K562 (cell line): Measurements from ENCODE around the gene VGLL4. TPM values are rescaled to one million over a fixed set of nuclear protein-coding genes. Genes with fewer than 3 reads are reported as not detected.

Source experiments
- ATAC-seq: fragments of 200-7000 bp; cut with Tn5 transposase; 3 replicates; pipeline ENCODE4 v1.9.1; 2020; ENCODE audit warnings: moderate library complexity
- BruUV-seq: library from RNA; stranded (reverse); fragments of 400-500 nt; replicated peaks from 2 replicates; lab custom pipeline; 2021; lab: Mats Ljungman, UMichigan
- CTCF ChIA-PET: fragments of 300-600 bp; formaldehyde crosslinking; extraction: SDS; loops from one replicate; lab custom pipeline; 2021; ENCODE audit warnings: low intra/inter-chr PET ratio; lab: Yijun Ruan, JAX
- POLR2A ChIA-PET: fragments of 300-600, 350-650 bp; sonication (Branson Sonifier 250); formaldehyde crosslinking; extraction: SDS; loops from one replicate; lab custom pipeline; 2021; ENCODE audit warnings: antibody characterized with exemption, inconsistent platforms; lab: Yijun Ruan, JAX
- DNase-seq, 4 experiments: peaks; one replicate each; pipeline versions ENCODE4 v3.0.0 to v3.0.0-alpha.2; 2011 to 2018; ENCODE audit warnings: low spot score in 3 of 4, mixed read lengths in 3 of 4; ENCODE audit errors: extremely low read depth in 1 of 4
- FAIRE-seq: peaks from 2 replicates; lab custom pipeline; 2011; peaks lifted over from hg19 to GRCh38; lab: Jason Lieb, UNC
- H2AFZ ChIP-seq: 2 replicates; pipeline ENCODE4 v1.6.0; 2011; ENCODE audit warnings: low read depth, low read length, control low read depth, inconsistent platforms
- H3K27ac ChIP-seq: fragments of 200-600 bp; 3 replicates; pipeline ENCODE4 v1.8.0; 2011; ENCODE audit warnings: low read depth, mild to moderate bottlenecking, control low read depth, inconsistent platforms, low read length, moderate library complexity, mixed read lengths; ENCODE audit errors: extremely low read depth
- H3K27me3 ChIP-seq, 2 experiments: fragments of 300-600 bp in 1 of 2; 2 replicates in 1 of 2; 3 replicates in 1 of 2; pipeline versions ENCODE4 v1.6.0 to v1.8.0; 2011; ENCODE audit warnings: inconsistent platforms in 2 of 2, low read length in 2 of 2, mild to moderate bottlenecking in 1 of 2, mixed read lengths in 1 of 2, moderate library complexity in 1 of 2; ENCODE audit not compliant: control insufficient read depth in 2 of 2, insufficient read depth in 2 of 2
- H3K36me3 ChIP-seq: fragments of 300-600 bp; 3 replicates; pipeline ENCODE4 v1.8.0; 2011; ENCODE audit warnings: mild to moderate bottlenecking, low read length, inconsistent platforms; ENCODE audit not compliant: control insufficient read depth, insufficient read depth
- H3K4me1 ChIP-seq, 2 experiments: fragments of 200-600 bp in 1 of 2; replicated peaks in 1 of 2; 2 replicates in 1 of 2; 3 replicates in 1 of 2; pipeline versions ENCODE4 v1.5.1 to v1.8.0; 2011; ENCODE audit warnings: inconsistent platforms in 2 of 2, low read length in 2 of 2, mild to moderate bottlenecking in 1 of 2, mixed read lengths in 1 of 2, moderate library complexity in 1 of 2; ENCODE audit not compliant: control insufficient read depth in 2 of 2, insufficient read depth in 2 of 2
- H3K4me2 ChIP-seq: 2 replicates; pipeline ENCODE4 v1.6.1; 2011; ENCODE audit warnings: low read length, control low read depth, inconsistent platforms, mixed read lengths; ENCODE audit not compliant: insufficient read depth
- H3K4me3 ChIP-seq: fragments of 200-600 bp; sonication (generic), shearing (Covaris generic); 2 replicates; pipeline ENCODE4 v1.5.1; 2016; ENCODE audit warnings: control low read depth, inconsistent platforms
- H3K79me2 ChIP-seq: fragments of 200-600 bp; 3 replicates; pipeline ENCODE4 v1.8.0; 2011; ENCODE audit warnings: low read length, inconsistent platforms; ENCODE audit not compliant: control insufficient read depth, insufficient read depth
- H3K9ac ChIP-seq, 2 experiments: 2 replicates each; pipeline versions ENCODE4 v1.6.0 to v1.6.1; 2011; ENCODE audit warnings: low read depth in 2 of 2, low read length in 2 of 2, control low read depth in 1 of 2, inconsistent platforms in 1 of 2, mild to moderate bottlenecking in 1 of 2, mixed read lengths in 1 of 2; ENCODE audit not compliant: insufficient read depth in 1 of 2
- H3K9me1 ChIP-seq: one replicate; pipeline ENCODE4 v1.6.0; 2011; ENCODE audit warnings: inconsistent platforms, mild to moderate bottlenecking, low read length, moderate library complexity; ENCODE audit not compliant: control insufficient read depth, insufficient read depth
- H3K9me3 ChIP-seq: replicated peaks from 2 replicates; pipeline ENCODE4 v1.5.1; 2011; ENCODE audit warnings: low read depth, low read length, inconsistent platforms; ENCODE audit not compliant: control insufficient read depth, insufficient read depth
- H4K20me1 ChIP-seq: replicated peaks from 2 replicates; pipeline ENCODE4 v1.6.1; 2011; ENCODE audit warnings: low read length, inconsistent platforms, mixed read lengths; ENCODE audit not compliant: control insufficient read depth, insufficient read depth
- CBX2 ChIP-seq: fragments of 200-600 bp; sonication (generic); IDR thresholded peaks from one replicate; pipeline ENCODE4 v1.6.1; 2012; ENCODE audit warnings: mild to moderate bottlenecking, low read length, inconsistent platforms; ENCODE audit not compliant: insufficient read depth, poor library complexity, severe bottlenecking
- CCNT2 ChIP-seq: IDR thresholded peaks from 2 replicates; pipeline ENCODE4 v1.6.1; 2011; ENCODE audit warnings: borderline replicate concordance, low read depth, mild to moderate bottlenecking, moderate library complexity, mixed read lengths, low read length; ENCODE audit not compliant: insufficient read length; ENCODE audit errors: extremely low read depth
- FOXJ2 ChIP-seq: fragments of 200-800 bp; sonication (Bioruptor generic); IDR thresholded peaks from 2 replicates; pipeline ENCODE4 v1.6.1; 2016; ENCODE audit warnings: missing genetic modification characterization, missing compliant biosample characterization
- JUND ChIP-seq, 2 experiments: IDR thresholded peaks; 2 replicates in 1 of 2; 3 replicates in 1 of 2; pipeline ENCODE4 v1.6.1; 2011; ENCODE audit warnings: borderline replicate concordance in 2 of 2, low read depth in 2 of 2, low read length in 2 of 2, improper control_type of control experiment in 1 of 2, missing biosample characterization in 1 of 2, missing genetic modification characterization in 1 of 2, missing genetic modification reagents in 1 of 2
- KLF6 ChIP-seq: fragments of 250-450 bp; sonication (Bioruptor Pico); IDR thresholded peaks from 2 replicates; pipeline ENCODE4 v1.4.0; 2020; ENCODE audit warnings: mild to moderate bottlenecking, moderate library complexity, borderline replicate concordance
- MAFG ChIP-seq: fragments of 450-650 bp; conservative IDR thresholded peaks from 2 replicates; pipeline ENCODE4 v1.6.1; 2016; ENCODE audit warnings: missing genetic modification characterization, missing compliant biosample characterization
- MTA3 ChIP-seq: fragments of 450-650 bp; formaldehyde crosslinking; IDR thresholded peaks from 2 replicates; pipeline ENCODE4 v1.6.1; 2017; ENCODE audit warnings: mild to moderate bottlenecking, borderline replicate concordance
- NCOA4 ChIP-seq: fragments of 450-650 bp; IDR thresholded peaks from 2 replicates; pipeline ENCODE4 v1.6.1; 2018; ENCODE audit warnings: mild to moderate bottlenecking; ENCODE audit not compliant: partially characterized antibody
- PHB ChIP-seq: fragments of 250-450 bp; sonication (Bioruptor Pico); IDR thresholded peaks from 2 replicates; pipeline ENCODE4 v1.5.0; 2021
- POLR2B ChIP-seq: fragments of 450-650 bp; IDR thresholded peaks from 2 replicates; pipeline ENCODE4 v1.6.1; 2018; ENCODE audit warnings: low read depth; ENCODE audit not compliant: partially characterized antibody
- POLR3G ChIP-seq: IDR thresholded peaks from 2 replicates; pipeline ENCODE4 v1.6.1; 2011; ENCODE audit not compliant: insufficient read length, insufficient replicate concordance; ENCODE audit errors: extremely low read depth
- RCOR1 ChIP-seq, 2 experiments: IDR thresholded peaks; 2 replicates each; pipeline ENCODE4 v1.6.1; 2012; ENCODE audit warnings: low read depth in 2 of 2, low read length in 2 of 2, borderline replicate concordance in 1 of 2, improper control_type of control experiment in 1 of 2
- SMAD2 ChIP-seq: fragments of 150-350 bp; IDR thresholded peaks from 2 replicates; pipeline ENCODE4 v1.6.1; 2014; ENCODE audit warnings: low read depth, mild to moderate bottlenecking, low read length
- XRCC3 ChIP-seq: fragments of 450-650 bp; IDR thresholded peaks from 2 replicates; pipeline ENCODE4 v1.6.1; 2017; ENCODE audit warnings: mild to moderate bottlenecking, moderate library complexity
- ZEB2 ChIP-seq: fragments of 450-650 bp; IDR thresholded peaks from 2 replicates; pipeline ENCODE4 v1.6.1; 2016
- WGBS: fragments of 100-300 bp; shearing (Covaris generic); methylation state at CpG from one replicate; pipeline ENCODE4 v1.1.6; 2016; ENCODE audit warnings: low coverage, mixed read lengths; ENCODE audit not compliant: insufficient coverage; ENCODE audit errors: missing lambda C conversion rate; 5-methylcytosine and 5-hydroxymethylcytosine counted together
- in situ Hi-C: fragments of 300-500 bp; cut with MboI; formaldehyde crosslinking; loops from 4 replicates; pipeline ENCODE4 v1.15.0; 2018; ENCODE audit warnings: inconsistent platforms, mixed read lengths
- intact Hi-C: fragments of 100-400 bp; cut with micrococcal nuclease; formaldehyde crosslinking; loops from 2 replicates; pipeline ENCODE4 v1.14.2; 2022
- polyA plus RNA-seq, 8 experiments: library from polyadenylated mRNA; depleted of rRNA in 4 of 8; stranded (reverse) in 5 of 8; unstranded in 3 of 8; fragments of >200 nt; fragmentation: Nextera tagmentation in 2 of 8; fragmentation: Illumina TruSeq in 1 of 8; extraction: Ambion mirVana in 2 of 8; extraction: Trizol in 1 of 8; gene quantifications; 2 replicates each; pipeline versions ENCODE4 v1.2.1 to v1.2.3, GENCODE V29; 2011 to 2014; ENCODE audit warnings: inconsistent platforms in 1 of 8, missing spikeins in 1 of 8
- total RNA-seq, 7 experiments: library from RNA; depleted of rRNA in 6 of 7; stranded (reverse); fragments of >200 nt in 6 of 7; fragmentation: Illumina TruSeq in 2 of 7; extraction: Trizol in 2 of 7; gene quantifications; 2 replicates each; pipeline versions ENCODE4 v1.2.1 to v1.2.3, GENCODE V29; 2011 to 2021; ENCODE audit warnings: low replicate concordance in 1 of 7
- TF ChIP-seq, protein P1 (sequence below), 2 experiments: fragments of 450-650 bp; IDR thresholded peaks; 2 replicates each; pipeline ENCODE4 v1.6.1; 2018; ENCODE audit warnings: mild to moderate bottlenecking in 2 of 2, low read depth in 1 of 2; ENCODE audit not compliant: partially characterized antibody in 2 of 2

Gene VGLL4
- total and polyA plus RNA-seq, 9 of the 15 experiments (the other 6 are each of a cell fraction or from before 2014, with no cell fraction given): 0.27 to 10.9 (median 8.6) TPM

DNA sequence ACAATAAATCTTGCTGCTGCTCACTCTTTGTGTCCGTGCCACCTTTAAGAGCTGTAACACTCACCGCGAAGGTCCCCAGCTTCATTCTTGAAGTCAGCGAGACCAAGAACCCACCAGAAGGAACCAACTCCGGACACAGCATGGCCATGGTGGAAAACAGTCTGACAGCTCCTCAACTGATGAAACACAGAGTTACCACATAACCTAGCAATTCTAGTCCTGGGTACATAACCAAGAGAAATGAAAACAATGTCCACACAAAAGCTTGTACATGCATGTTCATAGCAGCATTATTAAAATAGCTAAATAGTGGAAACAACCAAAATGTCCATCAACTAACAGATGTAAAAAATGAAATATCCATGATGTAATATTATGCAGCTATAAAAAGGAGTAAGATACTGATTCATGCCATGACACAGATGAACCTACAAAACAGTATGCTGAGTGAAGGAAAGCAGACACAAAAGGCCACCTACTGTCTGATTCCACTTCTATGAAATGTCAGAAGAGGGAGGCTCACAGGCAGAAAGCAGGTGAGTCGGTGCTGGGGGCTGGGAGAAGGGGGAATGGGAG is 36.8 kb downstream of the VGLL4 start:
- no peak overlapping the region for H3K4me3 ChIP-seq
- in situ Hi-C loops: no loop called here
- DNase-seq (no peak), FAIRE-seq (no peak), ATAC-seq (no peak)
- 67% methylated on average over 6 of the region's 6 CpGs for WGBS
- no peak overlapping the region for H3K9ac ChIP-seq
- no peak overlapping the region for H2AFZ ChIP-seq
- intact Hi-C loops: loop anchor here (5.0 kb wide), 1 partner anchor 35 kb away; the partner anchor contains the start of gene VGLL4
- H3K9me3 ChIP-seq: no peaks in the 10 kb centered on the region
- H3K9me1 ChIP-seq: no peaks in the 10 kb centered on the region
- ChIA-PET CTCF (no interaction called here), POLR2A (interaction anchor here (0.8 to 1.8 kb wide), 7 partner anchors 8 to 37 kb away, joined by 3 to 8 read pairs (median 3); partner anchors contain the start of gene VGLL4)
- H3K36me3 ChIP-seq: no peaks in the 10 kb centered on the region; the same call in 2 of the 3 replicates
- H3K27me3 ChIP-seq: peaks cover 0 to 19% of the 10 kb centered on the region in 2 experiments; a peak in 2 of 5 replicates
- H3K4me2 ChIP-seq: no peak overlapping the region
- H4K20me1 ChIP-seq: 0 out of 2 replicates have a peak, but pooled peaks cover 4% of the 10 kb centered on the region
- H3K27ac ChIP-seq: no peak overlapping the region
- no peak for TF ChIP-seq RCOR1 (IDR thresholded peaks at IDR 0.05; ENCODE audit: borderline replicate concordance in 1 of 2, low read depth in 2 of 2, low read length in 2 of 2)
- no peak for TF ChIP-seq PHB (CRISPR knock-in tag)
- TF ChIP-seq ZEB2: no peak
- no peak for TF ChIP-seq FOXJ2
- no peak for TF ChIP-seq MTA3
- TF ChIP-seq MAFG (tag): no peak
- TF ChIP-seq JUND (IDR thresholded peaks at IDR 0.05; ENCODE audit: borderline replicate concordance, low read depth, low read length): no peak
- no peak for TF ChIP-seq JUND (tag; IDR thresholded peaks at IDR 0.05; ENCODE audit: borderline replicate concordance, low read depth, low read length)
- TF ChIP-seq CBX2: no peak
- TF ChIP-seq NCOA4: no peak
- TF ChIP-seq XRCC3: no peak
- TF ChIP-seq KLF6 (CRISPR knock-in tag): no peak
- TF ChIP-seq SMAD2: no peak
- TF ChIP-seq POLR2B: no peak
- TF ChIP-seq, protein P1, sequence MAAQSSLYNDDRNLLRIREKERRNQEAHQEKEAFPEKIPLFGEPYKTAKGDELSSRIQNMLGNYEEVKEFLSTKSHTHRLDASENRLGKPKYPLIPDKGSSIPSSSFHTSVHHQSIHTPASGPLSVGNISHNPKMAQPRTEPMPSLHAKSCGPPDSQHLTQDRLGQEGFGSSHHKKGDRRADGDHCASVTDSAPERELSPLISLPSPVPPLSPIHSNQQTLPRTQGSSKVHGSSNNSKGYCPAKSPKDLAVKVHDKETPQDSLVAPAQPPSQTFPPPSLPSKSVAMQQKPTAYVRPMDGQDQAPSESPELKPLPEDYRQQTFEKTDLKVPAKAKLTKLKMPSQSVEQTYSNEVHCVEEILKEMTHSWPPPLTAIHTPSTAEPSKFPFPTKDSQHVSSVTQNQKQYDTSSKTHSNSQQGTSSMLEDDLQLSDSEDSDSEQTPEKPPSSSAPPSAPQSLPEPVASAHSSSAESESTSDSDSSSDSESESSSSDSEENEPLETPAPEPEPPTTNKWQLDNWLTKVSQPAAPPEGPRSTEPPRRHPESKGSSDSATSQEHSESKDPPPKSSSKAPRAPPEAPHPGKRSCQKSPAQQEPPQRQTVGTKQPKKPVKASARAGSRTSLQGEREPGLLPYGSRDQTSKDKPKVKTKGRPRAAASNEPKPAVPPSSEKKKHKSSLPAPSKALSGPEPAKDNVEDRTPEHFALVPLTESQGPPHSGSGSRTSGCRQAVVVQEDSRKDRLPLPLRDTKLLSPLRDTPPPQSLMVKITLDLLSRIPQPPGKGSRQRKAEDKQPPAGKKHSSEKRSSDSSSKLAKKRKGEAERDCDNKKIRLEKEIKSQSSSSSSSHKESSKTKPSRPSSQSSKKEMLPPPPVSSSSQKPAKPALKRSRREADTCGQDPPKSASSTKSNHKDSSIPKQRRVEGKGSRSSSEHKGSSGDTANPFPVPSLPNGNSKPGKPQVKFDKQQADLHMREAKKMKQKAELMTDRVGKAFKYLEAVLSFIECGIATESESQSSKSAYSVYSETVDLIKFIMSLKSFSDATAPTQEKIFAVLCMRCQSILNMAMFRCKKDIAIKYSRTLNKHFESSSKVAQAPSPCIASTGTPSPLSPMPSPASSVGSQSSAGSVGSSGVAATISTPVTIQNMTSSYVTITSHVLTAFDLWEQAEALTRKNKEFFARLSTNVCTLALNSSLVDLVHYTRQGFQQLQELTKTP (IDR thresholded peaks at IDR 0.05; ENCODE audit: low read depth in 1 of 2, partially characterized antibody in 2 of 2): no peak
- TF ChIP-seq POLR3G: no peak
- no peak for TF ChIP-seq CCNT2
- peaks cover 13% of the 10 kb centered on the region for H3K79me2 ChIP-seq
- peaks cover 5 to 13% of the 10 kb centered on the region in 2 experiments; a peak in 4 of 5 replicates for H3K4me1 ChIP-seq
- no TSS peak for BruUV-seq
